Coronary artery (tissue), 2 donors: ENCODE results near the gene PTPRJ.

Experiments
- DNase-seq: peaks from one replicate; pipeline ENCODE4 v3.0.0-alpha.2; 2017; ENCODE audit warnings: low spot score
- H3K27ac ChIP-seq, 2 donors: fragments of 200-600 bp; sonication (generic); one replicate each; pipeline ENCODE4 v1.5.1; 2016 to 2019
- H3K4me3 ChIP-seq: fragments of 200-600 bp; sonication (generic); 2 replicates; pipeline ENCODE4 v1.5.1; 2016; ENCODE audit warnings: mild to moderate bottlenecking, moderate library complexity
- CTCF ChIP-seq: fragments of 200-600 bp; sonication (generic); IDR thresholded peaks from one replicate; pipeline ENCODE4 v1.5.1; 2019; ENCODE audit warnings: antibody characterized with exemption

The PTPRJ gene

GRCh38 chr11:48207881-48208280, 227.5 kb downstream of the PTPRJ start:
- TF ChIP-seq CTCF = no peak
- no peak for DNase-seq
- Histone ChIP-seq H3K4me3 (no peak overlapping the region), H3K27ac (no peak overlapping the region)

GRCh38 chr11:48210052-48210451, 229.7 kb downstream of the PTPRJ start:
- Histone ChIP-seq H3K27ac (no peak overlapping the region), H3K4me3 (no peak overlapping the region)
- TF ChIP-seq CTCF = no peak
- no peak for DNase-seq

GRCh38 chr11:48216510-48216909, 236.2 kb downstream of the PTPRJ start, which contains the start of gene OR4B1:
TSS of gene OR4B1 (plus strand) at chr11:48216810. CDS start at chr11:48216810, 0 bp downstream.
- H3K4me3 ChIP-seq = no peak within 1 kb of the TSS
- DNase-seq = no peak

More at GRCh38 chr11:48216510-48216909, 236.2 kb downstream of the PTPRJ start, which contains the start of gene OR4B1:
- H3K27ac ChIP-seq = no peak within 1 kb of the TSS
- no peak for TF ChIP-seq CTCF
